Stimulated activated naive CD8-positive, alpha-beta T cell treated with anti-CD3 and anti-CD28 coated beads, Interleukin-15, Interleukin-2, amounts not matched to agents 100 U/mL and 50 U/mL, for 24 hours (primary cell): ENCODE results near the gene GLOD4.
"Not testable (repeated sequence)": the region's sequence is repeated elsewhere in the genome, so short reads cannot be mapped to it uniquely, and the experiment has no call there.

Experiments used
- ATAC-seq: fragments of 150-1000 bp; cut with Tn5 transposase; one replicate; pipeline ENCODE4 v1.10.0; 2021
- DNase-seq: peaks from one replicate; pipeline ENCODE4 v3.0.0; 2021

Gene GLOD4, protein sequence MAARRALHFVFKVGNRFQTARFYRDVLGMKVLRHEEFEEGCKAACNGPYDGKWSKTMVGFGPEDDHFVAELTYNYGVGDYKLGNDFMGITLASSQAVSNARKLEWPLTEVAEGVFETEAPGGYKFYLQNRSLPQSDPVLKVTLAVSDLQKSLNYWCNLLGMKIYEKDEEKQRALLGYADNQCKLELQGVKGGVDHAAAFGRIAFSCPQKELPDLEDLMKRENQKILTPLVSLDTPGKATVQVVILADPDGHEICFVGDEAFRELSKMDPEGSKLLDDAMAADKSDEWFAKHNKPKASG

DNA sequence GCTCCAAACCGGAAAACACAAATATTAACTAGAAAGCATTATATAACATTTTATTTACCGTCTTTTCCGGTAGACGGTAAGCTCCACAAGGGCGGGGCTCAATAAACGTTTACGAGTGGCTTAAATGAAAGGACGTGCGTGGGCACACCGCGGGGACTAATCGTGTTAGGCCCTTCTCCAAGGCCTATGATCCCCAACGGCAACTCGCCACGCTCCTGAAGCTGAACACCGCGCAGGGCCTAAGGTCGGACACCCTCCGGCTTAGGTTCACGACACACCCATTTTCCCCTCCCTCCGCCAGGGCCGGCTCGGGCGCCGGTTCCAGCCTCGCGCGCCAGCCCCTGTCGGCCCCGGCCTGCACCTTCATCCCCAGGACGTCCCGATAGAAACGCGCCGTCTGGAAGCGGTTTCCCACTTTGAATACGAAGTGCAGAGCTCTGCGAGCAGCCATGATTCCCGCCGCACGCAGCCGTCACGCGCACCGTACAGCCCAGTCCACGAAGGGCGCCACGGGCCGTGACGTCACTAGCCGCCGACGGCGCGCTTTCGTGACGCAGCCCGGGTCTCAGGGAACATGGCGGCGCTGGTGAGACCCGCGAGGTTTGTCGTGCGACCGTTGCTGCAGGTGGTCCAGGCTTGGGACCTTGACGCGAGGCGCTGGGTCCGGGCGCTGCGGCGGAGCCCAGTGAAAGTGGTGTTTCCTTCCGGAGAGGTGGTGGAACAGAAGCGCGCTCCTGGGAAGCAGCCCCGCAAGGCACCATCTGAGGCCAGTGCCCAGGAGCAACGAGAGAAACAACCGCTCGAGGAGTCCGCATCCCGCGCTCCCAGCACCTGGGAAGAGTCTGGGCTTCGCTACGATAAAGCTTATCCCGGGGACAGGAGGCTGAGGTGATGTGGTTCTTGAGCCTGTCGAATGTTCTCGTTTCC, at the start of gene GLOD4, which contains the start of gene MRM3:
Gene GLOD4 (minus strand): TSS at position 476 of the 927 bp plus-strand sequence. CDS start 25 bp downstream, at position 451.
Gene MRM3 (plus strand): TSS at position 549 of the 927 bp plus-strand sequence. CDS start 26 bp downstream, at position 575.
- ATAC-seq (peak; percentile 94), DNase-seq (peak; percentile 96)

DNA sequence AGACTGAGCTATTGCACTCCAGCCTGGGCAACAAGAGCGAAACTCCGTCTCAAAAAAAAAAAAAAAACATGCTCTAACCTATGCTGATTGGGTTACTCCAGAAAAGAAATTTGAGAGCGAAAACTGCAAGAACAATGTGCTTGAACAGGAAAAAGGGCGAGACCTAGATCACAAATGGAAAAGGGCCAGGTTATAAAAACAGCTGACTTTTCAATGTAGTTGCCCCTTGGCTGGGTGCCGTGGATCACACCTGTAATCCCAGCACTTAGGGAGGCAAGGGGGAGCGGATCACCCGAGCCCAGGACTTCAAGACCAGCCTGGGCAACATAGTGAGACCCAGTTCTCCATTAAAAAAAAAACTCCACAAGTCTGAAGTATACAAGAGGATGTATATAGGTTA, 48.9 kb upstream of the GLOD4 start:
- no peak for ATAC-seq
- no peak for DNase-seq

- DNase-seq: no peak
Measured at GRCh38 chr17:830381-830780, 48.3 kb upstream of the GLOD4 start.

DNA sequence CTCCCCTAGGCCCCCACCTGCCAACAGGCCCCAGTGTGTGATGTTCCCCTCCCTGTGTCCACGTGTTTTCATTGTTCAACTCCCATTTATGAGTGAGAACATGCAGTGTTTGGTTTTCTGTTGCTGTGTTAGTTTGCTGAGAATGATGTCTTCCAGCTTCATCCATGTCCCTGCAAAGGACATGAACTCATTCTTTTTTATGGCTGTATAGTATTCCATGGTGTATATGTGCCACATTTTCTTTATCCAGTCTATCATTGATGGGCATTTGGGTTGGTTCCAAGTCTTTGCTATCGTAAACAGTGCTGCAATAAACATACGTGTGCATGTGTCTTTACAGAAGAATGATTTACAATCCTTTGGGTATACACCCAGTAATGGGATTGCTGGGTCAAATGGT, 47.5 kb upstream of the GLOD4 start:
- not testable (repeated sequence) for ATAC-seq, DNase-seq

More at GRCh38 chr17:830381-830780, 48.3 kb upstream of the GLOD4 start:
- ATAC-seq: no peak

- DNase-seq (no peak), ATAC-seq (no peak)
Measured at GRCh38 chr17:828761-829160, 46.7 kb upstream of the GLOD4 start.

DNA sequence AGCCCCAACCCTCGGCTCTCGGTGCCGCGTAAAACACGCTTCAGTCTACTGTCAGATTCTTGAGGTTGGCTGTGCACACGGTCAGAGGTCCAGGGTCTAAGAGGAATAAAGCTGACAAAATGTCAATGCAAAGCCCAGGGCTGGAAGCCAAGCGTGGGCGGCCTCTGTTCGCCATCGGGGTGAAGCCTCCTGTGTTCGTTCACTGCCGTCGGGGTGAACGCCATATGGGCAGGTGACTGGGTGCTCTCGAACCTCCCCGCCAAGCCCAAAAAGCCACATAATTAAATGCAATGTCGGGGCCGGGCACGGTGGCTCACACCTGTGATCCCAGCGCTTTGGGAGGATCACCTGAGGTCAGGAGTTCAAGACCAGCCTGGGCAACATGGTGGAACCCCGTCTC, 44.7 kb upstream of the GLOD4 start:
- no peak for ATAC-seq

GRCh38 chr17:825216-825615, 43.1 kb upstream of the GLOD4 start:
- no peak for DNase-seq
- no peak for ATAC-seq

More for the DNA sequence above, 44.7 kb upstream of the GLOD4 start:
- DNase-seq: no peak

- ATAC-seq: no peak
- no peak for DNase-seq
Measured at GRCh38 chr17:824378-824777, 42.3 kb upstream of the GLOD4 start.

GRCh38 chr17:823501-823902, 41.4 kb upstream of the GLOD4 start:
- no peak for ATAC-seq
- no peak for DNase-seq

DNA sequence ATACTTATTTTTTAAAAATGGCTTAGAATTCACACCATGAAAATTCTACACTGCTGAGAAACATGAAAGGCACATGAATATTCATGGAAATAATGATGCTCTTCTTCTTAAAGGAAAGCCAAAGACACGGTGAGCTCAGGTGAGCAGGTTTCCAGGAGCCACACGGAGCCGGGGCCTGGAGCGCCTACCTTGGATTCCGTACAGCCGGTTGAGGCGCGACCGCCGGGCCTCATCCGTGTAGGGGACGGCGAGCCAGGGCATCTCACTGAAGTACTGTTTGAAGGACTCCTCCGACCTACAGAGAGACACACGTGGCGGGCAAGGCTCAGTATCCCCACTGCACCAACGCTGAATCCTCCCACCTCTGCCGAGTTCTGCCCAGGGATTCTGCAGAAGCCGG, 37.2 kb upstream of the GLOD4 start:
- ATAC-seq: no peak
- DNase-seq: no peak

- ATAC-seq: no peak
- no peak for DNase-seq
Measured at GRCh38 chr17:814371-814770, 32.3 kb upstream of the GLOD4 start.

DNA sequence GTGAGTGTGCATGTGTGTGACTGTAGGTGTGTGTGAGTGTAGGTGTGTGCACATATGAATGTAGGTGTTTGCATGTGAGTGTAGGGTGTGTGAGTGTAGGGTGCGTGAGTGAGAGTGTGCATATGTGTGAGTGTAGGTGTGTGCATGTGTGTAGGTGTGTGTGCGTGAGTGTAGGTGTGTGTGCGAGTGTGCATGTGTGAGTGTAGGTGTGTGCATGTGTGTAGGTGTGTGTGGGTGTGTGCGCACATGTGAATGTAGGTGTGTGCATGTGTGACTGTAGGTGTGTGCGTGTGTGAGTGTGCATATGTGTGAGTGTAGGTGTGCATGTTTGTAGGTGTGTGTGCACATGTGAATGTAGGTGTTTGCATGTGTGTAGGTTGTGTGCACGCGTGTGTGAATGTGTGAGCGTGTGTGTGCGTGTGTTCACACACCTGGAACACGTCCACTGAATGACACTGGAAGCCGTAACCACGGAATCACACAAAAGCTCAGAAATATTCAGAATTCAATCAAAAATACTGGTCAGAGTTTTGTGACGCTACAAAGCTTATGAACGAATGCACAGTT, 30.6 kb upstream of the GLOD4 start:
- no peak for ATAC-seq
- no peak for DNase-seq

DNA sequence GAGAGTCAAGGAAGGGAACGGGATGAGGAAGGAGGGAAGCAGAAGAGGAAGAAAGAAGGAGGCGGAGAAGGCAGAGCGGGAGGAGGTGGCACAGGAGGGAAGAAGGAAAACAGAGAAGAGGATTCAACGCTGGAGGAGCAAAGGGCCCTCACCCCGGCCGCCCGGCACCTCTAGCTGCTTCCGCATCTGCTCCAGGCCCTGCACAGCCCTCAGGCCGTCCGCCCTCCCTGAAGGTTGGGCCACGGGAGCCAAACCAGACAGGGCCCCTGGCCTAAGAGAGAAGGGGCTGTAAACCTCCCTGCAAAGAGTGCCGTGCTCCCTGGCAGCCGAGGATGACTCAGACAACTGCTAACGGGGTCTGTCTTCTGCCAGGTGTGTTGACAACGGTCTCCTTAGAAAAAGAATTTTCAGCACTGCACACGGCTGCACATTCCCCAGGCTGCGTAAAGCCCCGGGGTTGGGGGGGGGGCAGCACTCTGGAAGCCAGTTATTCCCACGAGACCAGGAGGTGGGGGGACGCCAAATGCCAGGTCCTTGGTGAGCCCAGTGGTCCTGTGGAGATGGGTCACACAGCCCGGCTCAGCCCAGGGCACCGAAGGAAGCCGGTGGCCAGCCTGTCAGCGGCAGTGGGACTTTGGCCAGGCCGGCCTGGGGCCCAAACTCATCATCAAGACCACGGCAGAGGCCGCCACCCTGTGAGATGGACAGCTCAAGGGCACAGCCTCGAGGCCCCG, 29.1 kb upstream of the GLOD4 start:
- DNase-seq: no peak
- no peak for ATAC-seq

- ATAC-seq (no peak), DNase-seq (no peak)
Measured at GRCh38 chr17:807523-808294, 25.6 kb upstream of the GLOD4 start.

GRCh38 chr17:806781-807522, 24.9 kb upstream of the GLOD4 start:
- ATAC-seq: no peak
- no peak for DNase-seq

DNA sequence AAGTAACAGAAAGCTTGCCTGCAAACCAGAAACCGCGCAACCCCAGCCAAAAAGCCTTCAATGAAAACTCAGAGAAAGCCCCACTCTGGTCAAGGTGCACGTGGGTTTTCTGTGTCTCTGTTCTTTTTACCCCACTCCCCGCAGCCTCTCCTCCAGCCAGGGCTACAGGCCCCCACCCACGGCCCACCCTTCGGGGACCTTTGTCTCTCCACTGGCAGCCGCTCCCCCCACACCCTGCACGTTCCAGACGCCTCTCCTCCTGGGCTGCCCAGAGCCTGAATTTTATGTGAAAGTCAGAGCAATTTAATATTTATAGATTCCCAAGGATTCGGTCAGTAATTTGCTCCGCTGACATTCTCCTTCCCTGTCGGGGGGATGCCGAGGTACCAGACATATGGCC, 24.3 kb upstream of the GLOD4 start:
- DNase-seq (no peak), ATAC-seq (no peak)

DNA sequence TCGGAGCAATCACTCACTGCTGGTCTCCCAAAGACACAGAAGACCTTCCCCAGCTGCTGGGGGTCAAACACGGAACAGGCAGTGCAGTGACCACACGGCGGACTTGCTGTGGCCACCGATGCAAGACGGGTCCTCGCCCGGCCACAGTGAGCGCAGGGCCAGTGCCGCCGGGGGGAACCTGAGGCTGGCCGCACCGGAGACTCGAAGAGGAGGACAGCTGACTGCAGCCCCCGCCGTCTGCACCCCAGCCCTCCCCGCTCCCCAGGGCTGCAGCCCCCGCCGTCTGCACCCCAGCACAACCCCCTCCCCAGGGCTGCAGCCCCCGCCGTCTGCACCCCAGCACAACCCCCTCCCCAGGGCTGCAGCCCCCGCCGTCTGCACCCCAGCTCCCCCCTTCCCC, 23.8 kb upstream of the GLOD4 start:
- not testable (repeated sequence) for DNase-seq, ATAC-seq

DNA sequence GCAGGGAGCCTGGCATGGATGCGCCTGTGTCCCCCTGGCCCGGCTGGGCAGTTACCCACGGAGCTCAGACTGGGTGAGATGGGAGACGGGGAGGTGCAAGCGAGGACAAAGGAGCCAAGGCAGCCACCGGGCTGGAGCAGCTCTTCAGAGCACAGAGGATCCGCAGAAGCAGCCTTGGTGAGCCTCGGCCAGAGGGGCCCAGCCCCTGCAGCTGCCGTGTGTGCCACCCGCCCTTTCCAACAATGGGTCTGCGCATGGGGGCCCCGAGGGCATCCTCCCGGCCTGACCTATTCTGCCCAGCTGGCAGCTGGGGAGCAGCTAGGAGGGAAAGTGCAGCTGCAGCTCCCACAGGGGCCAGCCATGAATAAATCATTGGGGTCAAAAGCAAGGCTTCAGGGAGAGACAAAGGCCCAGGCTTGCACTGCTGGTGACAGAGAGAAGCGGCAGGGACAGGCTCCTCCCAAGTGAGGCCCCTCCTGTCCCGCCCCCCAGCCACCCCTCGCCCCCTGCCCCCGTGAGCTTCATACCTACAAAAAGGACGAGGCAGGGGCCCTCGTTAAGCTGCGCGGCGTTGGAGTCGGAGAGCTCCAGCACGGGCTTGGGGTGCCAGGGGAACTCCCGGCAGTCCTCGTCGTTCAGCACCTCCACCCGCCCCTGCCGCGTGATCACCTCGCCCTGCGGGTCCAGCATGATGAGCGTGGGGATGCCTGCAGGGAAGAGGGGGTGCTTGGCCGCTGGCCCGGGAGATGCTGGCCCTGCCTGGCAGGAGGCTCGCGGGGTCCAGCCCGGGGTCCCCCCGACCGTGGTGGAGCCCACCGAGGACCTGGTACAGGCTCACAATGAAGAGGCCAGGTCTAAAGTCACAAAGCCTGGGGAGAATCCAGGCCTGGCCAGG, 22.7 kb upstream of the GLOD4 start:
- DNase-seq (no peak), ATAC-seq (no peak)
